H9 (cell line): ENCODE results near the gene ITGA7. TPM values are rescaled to one million over a fixed set of nuclear protein-coding genes. Genes with fewer than 3 reads are reported as not detected.

ENCODE experiments used
- DNase-seq: peaks from one replicate; pipeline ENCODE4 v3.0.0-alpha.2; 2017
- H2AFZ ChIP-seq: one replicate; pipeline ENCODE4 v1.6.1; 2013; ENCODE audit warnings: mild to moderate bottlenecking, low read length, control low read depth, moderate library complexity
- H2AK5ac ChIP-seq: 2 replicates; pipeline ENCODE4 v1.6.1; 2013; ENCODE audit warnings: low read length, control low read depth, mixed read lengths; ENCODE audit not compliant: insufficient read length
- H2BK120ac ChIP-seq: one replicate; pipeline ENCODE4 v1.6.1; 2013; ENCODE audit warnings: low read depth, mild to moderate bottlenecking, low read length, control low read depth, inconsistent platforms; ENCODE audit not compliant: poor library complexity, severe bottlenecking
- H2BK12ac ChIP-seq: 2 replicates; pipeline ENCODE4 v1.6.1; 2013; ENCODE audit warnings: low read length, control low read depth, mixed read lengths, low read depth; ENCODE audit not compliant: insufficient read length
- H2BK15ac ChIP-seq: 2 replicates; pipeline ENCODE4 v1.6.1; 2013; ENCODE audit warnings: low read depth, low read length, control low read depth
- H2BK20ac ChIP-seq: one replicate; pipeline ENCODE4 v1.6.1; 2013; ENCODE audit warnings: low read depth, mild to moderate bottlenecking, low read length, control low read depth, inconsistent platforms; ENCODE audit not compliant: poor library complexity, severe bottlenecking
- H2BK5ac ChIP-seq: 2 replicates; pipeline ENCODE4 v1.6.1; 2013; ENCODE audit warnings: low read length, control low read depth, mixed read lengths; ENCODE audit not compliant: insufficient read length
- H3K14ac ChIP-seq: 2 replicates; pipeline ENCODE4 v1.6.1; 2013; ENCODE audit warnings: low read length, control low read depth; ENCODE audit not compliant: insufficient read depth
- H3K18ac ChIP-seq: 2 replicates; pipeline ENCODE4 v1.6.1; 2013; ENCODE audit warnings: low read depth, mild to moderate bottlenecking, mixed read lengths, low read length, control low read depth; ENCODE audit not compliant: insufficient read length
- H3K23ac ChIP-seq: 2 replicates; pipeline ENCODE4 v1.6.1; 2013; ENCODE audit warnings: low read length, control low read depth, mixed read lengths, low read depth; ENCODE audit not compliant: insufficient read length
- H3K23me2 ChIP-seq: 2 replicates; pipeline ENCODE4 v1.6.1; 2013; ENCODE audit warnings: low read depth, mild to moderate bottlenecking, mixed read lengths, low read length, control low read depth; ENCODE audit not compliant: insufficient read length, poor library complexity, severe bottlenecking
- H3K27ac ChIP-seq: 2 replicates; pipeline ENCODE4 v1.5.1; 2013; ENCODE audit warnings: low read length, control low read depth, mixed read lengths, low read depth; ENCODE audit not compliant: insufficient read length
- H3K27me3 ChIP-seq: 2 replicates; pipeline ENCODE4 v1.6.1; 2013; ENCODE audit warnings: low read length, control low read depth, inconsistent platforms; ENCODE audit not compliant: insufficient read depth
- H3K4ac ChIP-seq: 2 replicates; pipeline ENCODE4 v1.6.1; 2013; ENCODE audit warnings: low read depth, mild to moderate bottlenecking, control low read depth, inconsistent platforms, low read length, moderate library complexity
- H3K4me1 ChIP-seq: 2 replicates; pipeline ENCODE4 v1.6.1; 2013; ENCODE audit warnings: low read length, control low read depth, inconsistent platforms; ENCODE audit not compliant: insufficient read depth
- H3K4me2 ChIP-seq: 2 replicates; pipeline ENCODE4 v1.6.1; 2013; ENCODE audit warnings: low read length, control low read depth, mixed read lengths; ENCODE audit not compliant: insufficient read length, insufficient read depth
- H3K56ac ChIP-seq: 2 replicates; pipeline ENCODE4 v1.6.1; 2013; ENCODE audit warnings: low read depth, mild to moderate bottlenecking, mixed read lengths, low read length, control low read depth; ENCODE audit not compliant: insufficient read length
- H3K79me1 ChIP-seq: 2 replicates; pipeline ENCODE4 v1.6.1; 2013; ENCODE audit warnings: low read depth, mild to moderate bottlenecking, moderate library complexity, low read length, control low read depth, inconsistent platforms; ENCODE audit not compliant: insufficient read depth, poor library complexity, severe bottlenecking
- H3K79me2 ChIP-seq: 2 replicates; pipeline ENCODE4 v1.6.1; 2013; ENCODE audit warnings: low read length, control low read depth, inconsistent platforms; ENCODE audit not compliant: insufficient read depth
- H3K9ac ChIP-seq: 2 replicates; pipeline ENCODE4 v1.6.1; 2013; ENCODE audit warnings: low read length, control low read depth, mixed read lengths; ENCODE audit not compliant: insufficient read length; ENCODE audit errors: extremely low read depth
- H3K9me3 ChIP-seq: one replicate; pipeline ENCODE4 v1.6.1; 2013; ENCODE audit warnings: low read depth, low read length, inconsistent platforms; ENCODE audit not compliant: control insufficient read depth
- H3T11ph ChIP-seq: one replicate; pipeline ENCODE4 v1.6.1; 2013; ENCODE audit warnings: mild to moderate bottlenecking, low read length, control low read depth, inconsistent platforms
- H4K20me1 ChIP-seq: one replicate; pipeline ENCODE4 v1.6.1; 2013; ENCODE audit not compliant: control insufficient read depth, insufficient read length, insufficient read depth
- H4K5ac ChIP-seq: 2 replicates; pipeline ENCODE4 v1.6.1; 2013; ENCODE audit warnings: low read depth, mild to moderate bottlenecking, mixed read lengths, low read length, control low read depth; ENCODE audit not compliant: insufficient read length
- H4K8ac ChIP-seq: replicated peaks from 2 replicates; pipeline ENCODE4 v1.6.1; 2013; ENCODE audit warnings: low read length, control low read depth, mixed read lengths, low read depth; ENCODE audit not compliant: insufficient read length
- H4K91ac ChIP-seq: 2 replicates; pipeline ENCODE4 v1.6.1; 2013; ENCODE audit warnings: low read depth, mild to moderate bottlenecking, moderate library complexity, mixed read lengths, low read length, control low read depth; ENCODE audit not compliant: insufficient read length
- H3K27ac Mint-ChIP-seq, 3 experiments: 2 replicates in 2 of 3; 3 replicates in 1 of 3; pipeline ENCODE4 v1.8.0; 2020 to 2021; ENCODE audit warnings: mixed read lengths in 3 of 3, mild to moderate bottlenecking in 1 of 3, moderate library complexity in 1 of 3
- H3K27me3 Mint-ChIP-seq: 2 replicates; pipeline ENCODE4 v1.8.0; 2021; ENCODE audit warnings: low read depth, mild to moderate bottlenecking, moderate library complexity, mixed read lengths
- H3K36me3 Mint-ChIP-seq, 3 experiments: 2 replicates in 2 of 3; 3 replicates in 1 of 3; pipeline ENCODE4 v1.8.0; 2020 to 2021; ENCODE audit warnings: low read depth in 3 of 3, mixed read lengths in 3 of 3; ENCODE audit not compliant: insufficient read depth in 1 of 3
- H3K4me1 Mint-ChIP-seq, 2 experiments: 2 replicates each; pipeline ENCODE4 v1.8.0; 2020; ENCODE audit warnings: mixed read lengths in 2 of 2
- H3K4me3 Mint-ChIP-seq, 2 experiments: 2 replicates in 1 of 2; 3 replicates in 1 of 2; pipeline ENCODE4 v1.8.0; 2020 to 2021; ENCODE audit warnings: mild to moderate bottlenecking in 2 of 2, mixed read lengths in 2 of 2, moderate library complexity in 1 of 2
- H3K9me3 Mint-ChIP-seq, 2 experiments: 2 replicates in 1 of 2; 3 replicates in 1 of 2; pipeline ENCODE4 v1.8.0; 2020; ENCODE audit warnings: mild to moderate bottlenecking in 2 of 2, mixed read lengths in 2 of 2, moderate library complexity in 1 of 2
- CTCF ChIP-seq: fragments of 200-600 bp; sonication (generic); conservative IDR thresholded peaks from 3 replicates; pipeline ENCODE4 v1.8.0; 2021; ENCODE audit warnings: antibody characterized with exemption, mild to moderate bottlenecking
- WGBS: extraction: QIAGEN DNeasy Blood & Tissue Kit; methylation state at CpG from one replicate; pipeline ENCODE4 v1.1.7; 2013; ENCODE audit warnings: missing lambda C conversion rate, low lambda C conversion rate, mixed read lengths; ENCODE audit not compliant: insufficient read length; ENCODE audit errors: extremely low coverage; 5-methylcytosine and 5-hydroxymethylcytosine counted together
- total RNA-seq: library from RNA; stranded (reverse); gene quantifications from 2 replicates; pipeline ENCODE4 v1.2.1, GENCODE V29; 2021

The ITGA7 gene
- total RNA-seq, 1 experiment from 2014 or later, result 119 TPM

- H4K8ac ChIP-seq, result no peak overlapping the region
- no peak overlapping the region for H2BK120ac ChIP-seq
- H2AFZ ChIP-seq, result no peak overlapping the region
- H2BK5ac ChIP-seq, result no peak overlapping the region
- no peak for DNase-seq
- peaks cover 7% of the 10 kb centered on the region for H3K79me1 ChIP-seq
- no peak overlapping the region for H3K27ac ChIP-seq
- H3K4me1 Mint-ChIP-seq, result peaks cover 37 to 40% of the 10 kb centered on the region in 2 experiments
- peaks cover 9% of the 10 kb centered on the region for H3K23me2 ChIP-seq
- no peak overlapping the region for H3K23ac ChIP-seq
- H3K27me3 Mint-ChIP-seq, result no peaks in the 10 kb centered on the region
- H3K79me2 ChIP-seq, result peaks cover 7% of the 10 kb centered on the region; the same call in 1 of the 2 replicates
- H3K4me3 Mint-ChIP-seq, result no peak overlapping the region; a peak in 1 of 5 replicates
- H3K4me1 ChIP-seq, result peaks cover 9% of the 10 kb centered on the region; the same call in 1 of the 2 replicates
- H3K9me3 Mint-ChIP-seq, result no peaks in the 10 kb centered on the region; a peak in 1 of 5 replicates
- H4K20me1 ChIP-seq, result no peaks in the 10 kb centered on the region
- no peaks in the 10 kb centered on the region for H3K27me3 ChIP-seq
- no peaks in the 10 kb centered on the region for H3K9me3 ChIP-seq
- no peak overlapping the region for H2BK20ac ChIP-seq
- H3K14ac ChIP-seq, result no peak overlapping the region
- no peak overlapping the region for H4K91ac ChIP-seq
- no peak overlapping the region for H3T11ph ChIP-seq
- no peak overlapping the region for H3K27ac Mint-ChIP-seq
- no peak for TF ChIP-seq CTCF
- no peak overlapping the region for H2AK5ac ChIP-seq
- no peak overlapping the region for H4K5ac ChIP-seq
- peaks cover 21 to 54% (median 46%) of the 10 kb centered on the region in 3 experiments; a peak in 6 of 7 replicates for H3K36me3 Mint-ChIP-seq
- no peak overlapping the region for H3K18ac ChIP-seq
- H2BK12ac ChIP-seq, result no peak overlapping the region
- H3K4ac ChIP-seq, result no peak overlapping the region
- H3K4me2 ChIP-seq, result no peak overlapping the region
- no peak overlapping the region for H3K9ac ChIP-seq
- no CpG with 5 or more reads among the region's 8 CpGs for WGBS
- no peak overlapping the region for H2BK15ac ChIP-seq
- no peak overlapping the region for H3K56ac ChIP-seq
These were observed 15.2 kb upstream of the ITGA7 start for GRCh38 chr12:55722948-55723347.
